ENCODE data around the gene TSNAX.

Gene TSNAX

GRCh38 chr1:231610388-231610787 lies 81.9 kb downstream of the TSNAX start:
- no peaks in the 10 kb centered on the region for H3K4me1 ChIP-seq (ENCODE audit: control insufficient read depth, insufficient read depth, low read length)
- WGBS, 2 experiments, result 90 to 95% methylated on average over 2 of the region's 2 CpGs
- H3K36me3 ChIP-seq (ENCODE audit: control insufficient read depth, insufficient read depth, low read length), result no peaks in the 10 kb centered on the region
- H3K4me3 ChIP-seq (ENCODE audit: insufficient read depth, low read depth, low read length), result no peak overlapping the region
- H3K9me3 ChIP-seq (ENCODE audit: control insufficient read depth, low read length), result no peaks in the 10 kb centered on the region
- no peak overlapping the region for H3K27ac ChIP-seq (ENCODE audit: insufficient read depth, low read depth, low read length, poor library complexity, severe bottlenecking)
- no peaks in the 10 kb centered on the region for H3K27me3 ChIP-seq (ENCODE audit: control insufficient read depth, insufficient read depth, low read length, poor library complexity, severe bottlenecking)

DNA sequence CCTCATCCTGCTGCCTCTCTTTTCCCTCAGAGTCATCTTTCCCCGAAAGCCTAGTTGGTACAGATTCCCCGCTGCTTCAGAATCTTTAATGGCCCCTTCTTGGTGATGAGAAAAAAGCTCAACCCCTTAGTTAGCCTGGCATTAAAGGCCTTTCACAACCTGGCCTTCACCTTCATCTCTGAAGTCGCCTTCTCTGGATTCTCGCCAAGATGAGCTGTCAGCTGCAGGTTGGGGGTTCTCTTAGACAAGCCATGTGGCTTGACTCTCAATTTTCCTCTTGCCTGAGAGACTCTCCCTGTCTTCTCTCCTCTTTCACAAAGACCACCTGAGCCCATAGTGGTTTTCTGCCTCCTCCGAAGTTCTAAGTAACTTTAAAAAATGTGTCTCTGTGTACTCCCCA lies 82.6 kb downstream of the TSNAX start:
- Histone ChIP-seq H3K27me3 (ENCODE audit: control insufficient read depth, insufficient read depth, low read length, poor library complexity, severe bottlenecking) (no peaks in the 10 kb centered on the region), H3K36me3 (ENCODE audit: control insufficient read depth, insufficient read depth, low read length) (no peaks in the 10 kb centered on the region), H3K27ac (ENCODE audit: insufficient read depth, low read depth, low read length, poor library complexity, severe bottlenecking) (no peak overlapping the region), H3K4me1 (ENCODE audit: control insufficient read depth, insufficient read depth, low read length) (no peaks in the 10 kb centered on the region), H3K4me3 (ENCODE audit: insufficient read depth, low read depth, low read length) (no peak overlapping the region), H3K9me3 (ENCODE audit: control insufficient read depth, low read length) (no peaks in the 10 kb centered on the region)
- 88 to 89% methylated on average over 5 of the region's 5 CpGs for WGBS, 2 experiments

GRCh38 chr1:231611851-231612250 lies 83.4 kb downstream of the TSNAX start:
- Histone ChIP-seq H3K36me3 (ENCODE audit: control insufficient read depth, insufficient read depth, low read length) (no peaks in the 10 kb centered on the region), H3K4me1 (ENCODE audit: control insufficient read depth, insufficient read depth, low read length) (no peaks in the 10 kb centered on the region), H3K9me3 (ENCODE audit: control insufficient read depth, low read length) (no peaks in the 10 kb centered on the region), H3K27me3 (ENCODE audit: control insufficient read depth, insufficient read depth, low read length, poor library complexity, severe bottlenecking) (no peaks in the 10 kb centered on the region), H3K4me3 (ENCODE audit: insufficient read depth, low read depth, low read length) (no peak overlapping the region), H3K27ac (ENCODE audit: insufficient read depth, low read depth, low read length, poor library complexity, severe bottlenecking) (no peak overlapping the region)
- 93 to 96% methylated on average over 5 of the region's 5 CpGs for WGBS, 2 experiments

GRCh38 chr1:231612393-231613089 lies 84.1 kb downstream of the TSNAX start:
- H3K4me3 ChIP-seq (ENCODE audit: insufficient read depth, low read depth, low read length), result no peak overlapping the region

DNA sequence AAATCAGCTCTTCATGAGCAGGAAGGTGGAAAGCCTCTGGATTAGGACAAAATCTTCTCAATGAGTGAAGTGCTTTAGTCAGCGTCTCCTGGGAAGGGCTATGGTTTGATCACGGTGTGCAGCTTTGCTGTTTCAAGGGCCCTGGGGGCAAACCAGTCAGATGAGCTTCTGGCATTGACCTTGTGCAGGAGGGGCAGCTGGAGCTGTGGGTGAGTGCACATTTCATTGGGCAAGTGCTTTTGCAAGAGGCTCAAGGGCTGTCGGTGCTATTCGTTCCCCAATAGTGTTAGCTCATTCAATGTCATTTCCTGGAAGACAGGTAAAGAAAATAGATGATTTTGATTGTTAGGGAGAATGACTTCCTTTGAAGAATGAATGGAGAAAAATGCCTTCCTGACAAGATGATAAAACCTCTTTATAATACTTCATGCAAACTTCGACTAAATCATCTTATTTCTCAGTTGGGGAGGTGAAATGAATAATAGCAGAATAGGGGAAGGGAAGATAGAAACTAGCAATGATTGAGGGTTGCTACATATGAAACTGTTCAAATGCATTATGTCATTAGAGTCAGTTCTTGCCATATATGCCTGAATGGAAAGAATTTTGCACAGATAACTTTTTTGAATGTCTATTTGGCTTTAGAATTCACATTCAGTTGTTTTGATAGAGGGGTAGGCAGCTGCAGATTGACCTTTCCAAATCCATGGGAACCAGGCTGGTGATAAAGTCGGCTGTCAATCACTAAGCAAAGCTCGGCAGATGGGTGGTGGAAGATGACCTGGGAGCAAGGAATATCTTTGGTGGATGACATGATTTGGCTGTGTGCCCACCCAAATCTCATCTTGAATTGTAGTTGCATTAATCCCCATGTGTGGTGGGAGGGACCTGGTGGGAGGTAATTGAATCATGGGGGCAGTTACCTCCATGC lies 85.2 kb downstream of the TSNAX start:
- no peaks in the 10 kb centered on the region for H3K36me3 ChIP-seq (ENCODE audit: control insufficient read depth, insufficient read depth, low read length)
- WGBS, 2 experiments, result 88 to 93% methylated on average over 6 to 7 of the region's 7 CpGs

More at GRCh38 chr1:231612393-231613089, 84.1 kb downstream of the TSNAX start:
- Histone ChIP-seq H3K36me3 (ENCODE audit: control insufficient read depth, insufficient read depth, low read length) (no peaks in the 10 kb centered on the region), H3K4me1 (ENCODE audit: control insufficient read depth, insufficient read depth, low read length) (no peaks in the 10 kb centered on the region), H3K27ac (ENCODE audit: insufficient read depth, low read depth, low read length, poor library complexity, severe bottlenecking) (no peak overlapping the region), H3K27me3 (ENCODE audit: control insufficient read depth, insufficient read depth, low read length, poor library complexity, severe bottlenecking) (no peaks in the 10 kb centered on the region), H3K9me3 (ENCODE audit: control insufficient read depth, low read length) (no peaks in the 10 kb centered on the region)
- 90 to 93% methylated on average over 10 of the region's 10 CpGs for WGBS, 2 experiments

More for the DNA sequence above, 85.2 kb downstream of the TSNAX start:
- Histone ChIP-seq H3K27ac (ENCODE audit: insufficient read depth, low read depth, low read length, poor library complexity, severe bottlenecking) (no peak overlapping the region), H3K27me3 (ENCODE audit: control insufficient read depth, insufficient read depth, low read length, poor library complexity, severe bottlenecking) (no peaks in the 10 kb centered on the region), H3K4me3 (ENCODE audit: insufficient read depth, low read depth, low read length) (no peak overlapping the region), H3K9me3 (ENCODE audit: control insufficient read depth, low read length) (no peaks in the 10 kb centered on the region), H3K4me1 (ENCODE audit: control insufficient read depth, insufficient read depth, low read length) (no peaks in the 10 kb centered on the region)

All from ectodermal cell (in vitro differentiated cells).